Dedifferentiated amniotic fluid mesenchymal stem cell (primary cell): ENCODE data around the gene SLC38A1.

Experiments used
- DNase-seq: peaks from one replicate; pipeline ENCODE4 v3.0.0-alpha.2; 2016; ENCODE audit errors: extremely low spot score

SLC38A1 gene

DNA sequence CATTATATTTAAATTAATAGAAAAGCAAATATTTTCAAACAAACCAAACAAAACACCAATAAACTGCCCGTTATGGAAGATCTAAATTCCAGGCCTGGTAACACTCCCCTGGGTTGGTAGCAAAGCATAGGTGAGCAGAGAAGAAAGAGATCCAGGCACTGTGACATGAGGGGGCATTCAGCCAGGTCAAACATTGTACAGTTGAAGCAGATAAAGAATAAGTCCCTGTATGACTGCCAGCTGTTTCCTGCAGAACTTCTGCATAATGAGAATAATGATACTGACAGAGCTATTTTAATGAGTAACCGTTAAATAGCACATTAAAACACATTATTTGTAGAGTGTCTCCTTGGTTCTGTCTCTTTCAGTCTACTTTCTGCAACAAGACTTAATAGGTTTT lies 35.4 kb downstream of the SLC38A1 start:
- DNase-seq, result no peak

DNA sequence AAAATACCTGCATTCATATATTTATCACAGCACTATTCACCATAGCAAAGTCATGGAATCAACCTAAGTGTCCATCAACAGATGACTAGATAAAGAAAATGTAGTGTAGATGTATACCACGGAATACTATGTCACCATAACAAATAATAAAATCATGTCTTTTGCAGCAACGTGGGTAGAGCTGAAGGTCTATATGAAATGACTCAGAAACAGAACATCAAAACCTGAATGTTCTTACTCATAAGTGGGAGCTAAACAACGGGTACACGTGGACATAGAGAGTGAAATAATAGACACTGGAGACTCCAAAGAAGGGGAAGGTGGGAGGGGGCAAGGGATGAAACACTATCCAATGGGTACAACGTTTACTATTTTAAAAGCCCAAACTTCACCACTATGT lies 37.9 kb downstream of the SLC38A1 start:
- no peak for DNase-seq

DNA sequence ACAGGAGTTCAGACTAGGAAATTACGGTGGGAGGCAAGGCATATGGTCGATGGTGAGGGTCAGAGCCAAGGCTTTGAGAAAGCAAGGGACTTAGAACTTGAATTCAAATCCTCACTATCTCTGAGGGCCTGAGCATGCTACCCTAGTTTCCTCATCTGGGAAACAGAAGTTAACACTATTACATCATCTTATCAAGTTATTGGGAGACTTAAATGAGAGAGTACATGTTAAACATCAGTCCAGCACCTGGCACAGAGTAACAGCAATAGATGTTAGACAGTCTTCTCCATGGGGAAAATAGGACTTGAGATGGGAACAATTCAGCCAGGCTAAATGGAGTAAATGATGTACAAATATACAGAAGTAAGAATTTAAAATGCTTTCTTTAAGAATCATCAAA lies 38.5 kb downstream of the SLC38A1 start:
- DNase-seq, result no peak

DNA sequence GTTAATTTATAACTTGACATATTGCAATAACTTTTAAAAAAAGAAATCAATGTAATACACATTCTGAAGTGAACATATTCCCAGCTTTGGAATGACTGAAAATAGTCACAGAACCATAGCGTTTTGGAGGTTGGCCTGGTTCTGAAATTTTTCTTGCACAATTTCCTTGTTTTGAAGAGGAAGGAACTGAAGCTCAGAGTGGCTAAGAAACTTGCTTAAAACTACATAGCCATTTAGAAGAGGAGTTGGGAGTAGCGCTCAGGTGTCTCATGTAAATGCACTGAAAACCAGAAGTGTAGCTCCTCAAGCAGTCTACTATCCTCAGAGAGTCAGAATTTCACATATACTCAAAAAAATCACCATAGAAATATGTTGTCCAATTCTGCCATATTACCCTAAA lies 41.2 kb downstream of the SLC38A1 start:
- DNase-seq, result no peak

DNA sequence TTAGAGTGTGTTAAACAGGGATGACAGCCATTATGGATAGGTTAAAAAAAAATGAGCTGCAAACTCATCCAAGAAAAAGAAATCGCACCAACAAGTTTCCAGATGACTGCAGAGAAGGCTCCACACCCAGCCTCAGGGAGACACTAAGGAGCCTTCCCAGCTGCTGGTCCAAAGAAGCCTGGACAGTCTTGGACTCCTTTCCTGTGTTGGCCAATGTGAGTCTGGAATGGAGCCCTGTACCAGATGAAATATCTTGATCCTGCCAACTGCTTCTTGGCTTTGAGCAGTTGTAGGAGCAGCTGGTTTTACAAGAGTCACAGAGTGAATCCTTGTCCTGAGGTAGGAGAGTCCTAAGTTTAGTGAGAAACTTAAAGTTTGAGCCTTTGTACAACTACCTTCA lies 44.5 kb downstream of the SLC38A1 start:
- DNase-seq, result peak; percentile 71

DNA sequence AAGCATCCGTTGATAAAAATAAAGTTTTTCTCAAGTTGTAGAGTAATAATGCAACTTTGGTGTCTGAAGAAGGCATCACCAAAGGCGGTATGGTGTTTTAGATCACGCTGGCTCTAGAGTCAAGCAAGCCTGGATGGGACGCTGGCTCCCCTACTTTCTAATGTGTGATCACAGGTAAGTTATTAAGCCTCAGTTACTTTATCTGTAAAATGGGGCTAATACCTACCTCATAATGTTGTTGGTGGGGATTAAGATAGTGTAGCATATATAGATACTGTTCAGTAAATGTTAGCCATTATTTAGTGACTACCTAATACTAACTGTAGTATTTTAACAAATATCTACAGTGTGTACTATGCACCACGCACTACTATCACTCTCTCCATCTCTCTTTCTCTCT lies 45.8 kb downstream of the SLC38A1 start:
- DNase-seq, result no peak

DNA sequence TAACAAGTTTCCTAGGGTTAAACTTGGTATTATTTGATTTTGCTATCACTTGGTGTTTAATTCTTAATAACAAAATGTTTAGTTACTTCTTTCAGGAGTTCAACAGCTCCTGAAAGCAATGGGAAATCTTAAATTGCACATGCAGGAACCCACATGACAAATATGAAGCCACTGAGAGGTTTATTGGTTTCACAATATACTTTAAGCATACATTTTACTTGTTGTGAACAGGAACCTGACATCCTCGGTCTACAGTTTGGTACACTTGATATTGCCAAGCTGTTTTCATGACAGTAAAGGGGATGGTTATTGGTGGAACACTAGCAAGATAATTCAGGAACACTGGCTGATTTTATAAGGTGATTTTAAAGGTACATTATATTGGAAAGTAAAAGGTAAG lies 46.2 kb downstream of the SLC38A1 start:
- no peak for DNase-seq

DNA sequence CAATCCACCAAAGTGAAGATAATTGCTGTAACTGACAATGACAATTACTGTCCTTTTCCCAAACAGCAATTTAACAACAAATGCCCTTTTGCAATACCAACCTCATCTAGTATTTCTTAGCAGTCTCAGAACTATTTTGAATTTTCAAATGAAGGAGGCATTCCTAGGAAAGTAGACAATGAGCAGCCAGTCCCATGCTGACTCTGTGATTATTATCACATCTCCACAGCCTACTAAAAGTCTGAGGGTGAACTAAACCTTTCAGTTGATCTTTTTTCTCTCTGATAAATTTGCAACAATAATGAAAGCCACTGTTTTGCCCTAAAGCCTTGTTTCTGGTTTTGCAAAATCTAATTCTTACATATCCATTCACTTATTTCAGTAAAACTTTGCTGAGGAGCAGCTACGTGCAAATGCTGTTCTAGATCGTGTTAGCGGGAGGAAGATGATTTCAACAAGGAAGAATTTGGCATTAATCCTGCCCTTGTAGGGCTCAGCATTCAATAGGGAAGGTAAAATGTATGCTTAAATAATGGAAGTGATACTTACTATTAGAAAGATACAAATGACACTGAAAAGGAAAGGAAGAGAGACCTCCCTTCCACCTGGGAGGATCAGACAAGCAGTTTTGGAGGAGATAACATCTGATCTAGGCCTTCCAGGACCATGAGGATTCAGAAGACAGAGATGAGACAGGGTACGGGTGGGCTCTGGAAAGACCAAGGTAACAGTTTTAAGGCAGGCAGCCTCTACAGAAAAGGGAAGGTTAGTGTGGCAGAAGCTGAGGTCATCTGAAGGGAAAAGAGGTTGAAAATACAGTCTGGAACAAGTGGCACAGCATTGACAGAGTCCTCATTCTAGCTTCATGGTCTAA lies 47.4 kb downstream of the SLC38A1 start:
- DNase-seq, result no peak

DNA sequence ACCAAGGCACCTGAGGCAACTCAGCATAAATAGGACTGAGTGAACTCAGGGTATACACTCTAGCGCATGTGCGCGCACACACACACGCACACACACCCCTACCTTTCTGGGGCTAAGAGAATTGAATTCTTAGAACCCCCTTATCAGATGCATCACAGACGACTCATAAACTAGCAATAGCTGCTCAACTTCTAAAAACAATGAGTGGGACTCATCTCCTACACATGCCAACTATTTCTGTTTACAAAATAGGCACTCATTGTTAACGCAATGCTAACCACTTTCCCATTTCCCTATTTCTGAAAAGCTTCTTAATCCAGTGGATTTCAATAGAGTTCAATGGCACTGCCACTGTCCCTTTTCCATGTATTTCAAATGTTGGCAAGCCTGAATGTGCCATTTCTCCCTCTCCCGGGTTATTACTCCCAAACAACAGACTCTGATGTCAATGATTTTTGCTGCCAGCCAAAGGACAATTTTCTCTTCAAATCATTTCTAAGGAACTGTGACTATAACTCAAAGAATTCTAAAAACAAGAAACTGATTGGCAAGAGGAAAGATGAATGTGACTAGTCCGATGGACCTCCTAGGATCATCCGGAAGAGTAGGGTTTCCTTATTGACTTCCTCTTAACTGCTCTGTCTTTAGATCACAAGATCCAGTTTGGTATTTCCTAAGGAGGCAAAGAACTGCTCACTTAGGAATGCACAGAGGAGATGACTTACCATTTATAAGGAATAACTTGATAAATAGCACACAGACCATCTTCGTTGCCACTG lies 48.8 kb downstream of the SLC38A1 start:
- DNase-seq, result peak; percentile 71

DNA sequence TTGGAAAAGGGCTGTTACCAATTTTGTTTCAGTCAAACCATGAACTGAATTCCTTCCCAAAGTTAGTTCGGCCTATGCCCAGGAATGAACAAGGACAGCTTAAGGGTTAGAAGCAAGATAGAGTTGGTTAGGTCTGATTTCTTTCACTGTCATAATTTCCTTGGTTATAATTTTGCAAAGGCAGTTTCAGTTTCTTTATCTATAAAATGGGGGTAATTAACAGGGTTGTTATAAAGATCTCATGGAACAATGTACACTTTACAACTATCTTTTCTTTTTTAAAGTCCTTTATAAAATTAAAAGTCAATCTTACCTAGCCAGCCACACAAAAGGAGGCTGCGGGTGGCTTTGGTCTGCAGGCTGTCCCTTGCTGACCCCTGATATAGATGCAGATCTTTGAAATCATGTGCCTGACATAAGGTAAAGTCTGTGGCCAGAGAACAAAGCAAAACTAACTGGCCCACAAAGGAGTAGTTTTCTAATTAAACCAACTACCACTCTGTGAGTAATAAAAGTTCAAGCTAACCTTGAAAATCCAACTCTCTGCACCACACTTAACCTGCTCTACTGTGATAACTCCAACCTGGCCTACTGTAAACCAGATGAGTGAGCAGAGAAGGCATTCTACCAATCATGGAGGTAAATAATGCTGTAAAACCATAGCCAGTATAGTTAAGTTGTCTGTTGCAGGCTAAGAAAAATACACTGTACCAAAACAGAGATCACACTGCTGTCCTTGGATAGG lies 49.5 kb downstream of the SLC38A1 start:
- no peak for DNase-seq

DNA sequence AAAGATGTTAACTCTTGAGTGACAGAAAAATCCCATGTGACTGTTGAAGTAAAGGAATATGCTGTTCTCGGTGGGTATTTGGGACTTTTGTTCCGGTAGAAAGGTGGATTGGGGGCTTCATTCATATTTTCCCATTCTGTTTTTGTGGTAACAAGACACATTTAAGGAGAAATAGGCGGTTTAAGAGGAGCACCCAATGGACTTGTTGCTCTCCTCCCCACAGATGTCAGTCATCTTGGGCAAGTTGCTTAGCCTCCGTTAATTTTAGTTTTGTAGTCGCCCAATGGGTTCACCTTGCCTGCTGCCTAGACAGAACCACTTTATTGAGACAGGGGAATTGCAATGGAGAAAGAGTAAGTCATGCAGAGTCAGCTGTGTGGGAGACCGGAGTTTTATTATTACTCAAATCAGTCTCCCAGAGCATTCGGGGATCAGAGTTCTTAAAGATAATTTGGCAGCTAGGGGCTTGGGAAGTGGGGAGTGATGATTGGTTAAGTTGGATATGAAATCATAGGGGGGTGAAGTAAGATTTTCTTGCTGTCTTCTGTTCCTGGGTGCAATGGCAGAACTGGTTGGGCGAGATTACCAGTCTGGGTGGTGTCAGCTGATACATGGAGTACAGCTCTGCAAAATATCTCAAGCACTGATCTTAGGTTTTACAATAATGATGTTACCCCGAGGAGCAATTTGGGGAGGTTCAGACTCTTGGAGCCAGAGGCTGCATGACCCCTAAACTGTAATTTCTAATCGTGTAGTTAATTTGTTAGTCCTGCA lies 50.3 kb downstream of the SLC38A1 start:
- DNase-seq, result no peak

DNA sequence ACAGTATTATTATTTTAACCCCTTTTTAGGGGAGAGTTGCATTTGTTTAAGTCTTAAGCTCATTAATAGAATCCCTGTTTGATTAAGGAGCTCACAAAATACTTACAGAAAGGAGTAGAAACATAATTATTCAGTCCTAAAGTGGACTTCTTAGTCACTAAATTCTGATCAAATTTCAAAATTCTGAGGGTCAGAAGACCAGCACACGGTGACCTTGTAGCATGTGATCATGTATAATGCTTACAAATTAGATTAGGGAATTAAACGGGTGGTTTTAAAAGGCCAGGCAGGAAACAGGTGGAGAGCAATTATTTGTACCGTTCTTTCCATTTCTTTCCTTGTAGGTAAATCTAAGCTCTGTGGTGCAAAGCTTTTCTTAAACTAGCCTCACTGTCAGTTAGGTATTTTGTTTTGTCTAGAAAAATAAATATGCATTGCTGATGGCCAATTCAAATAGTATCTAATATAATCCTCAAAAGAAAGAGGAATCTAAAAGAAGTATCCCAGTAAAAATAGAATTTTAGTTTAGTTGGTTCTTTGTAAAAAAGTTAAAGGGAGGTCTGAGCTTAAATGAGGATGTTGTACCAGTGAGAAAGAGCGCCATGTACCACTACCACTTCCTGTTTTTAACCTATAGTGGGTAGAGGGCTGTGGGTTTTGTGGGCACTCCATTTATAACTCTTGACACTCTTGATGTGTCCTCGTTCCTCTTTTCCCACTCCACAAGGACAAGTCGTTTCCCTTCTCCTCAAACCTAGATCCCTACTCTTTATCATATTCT lies 51.1 kb downstream of the SLC38A1 start:
- no peak for DNase-seq

DNA sequence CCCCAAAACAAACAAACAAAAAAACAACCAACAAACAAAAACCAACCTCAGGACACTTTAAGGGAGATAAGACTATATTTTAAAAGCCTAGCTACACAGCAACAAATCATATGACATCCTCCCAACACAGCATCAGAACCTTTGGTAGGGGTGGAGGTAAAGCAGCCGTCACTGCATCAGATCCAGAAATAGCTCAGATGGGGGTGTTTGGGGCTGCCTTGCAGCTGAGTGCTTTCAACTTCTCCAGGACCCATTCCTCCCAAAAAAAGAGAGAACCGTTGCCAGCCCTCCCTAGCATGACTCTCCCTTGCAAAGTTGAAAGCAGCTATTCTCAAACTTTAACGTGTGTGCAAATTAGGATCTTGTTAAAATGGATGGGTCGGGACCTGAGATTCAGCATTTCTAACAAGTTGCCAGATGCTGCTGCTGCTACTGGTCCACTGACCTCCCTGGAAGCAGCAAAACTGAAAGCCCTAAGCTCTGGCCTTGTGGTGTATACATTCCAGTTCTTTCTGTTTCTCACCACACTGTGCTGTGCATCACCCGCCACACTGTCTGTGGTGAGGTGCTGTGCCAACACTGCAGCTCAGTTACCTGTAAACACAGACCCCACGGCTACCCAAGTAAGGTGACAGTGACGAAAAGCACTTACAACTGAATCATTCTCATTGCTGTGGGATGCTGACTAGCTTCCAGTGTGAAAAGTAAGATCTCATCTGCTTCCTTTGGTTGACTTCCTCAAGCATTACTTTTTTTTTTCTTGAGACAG lies 54.0 kb downstream of the SLC38A1 start:
- DNase-seq, result no peak

DNA sequence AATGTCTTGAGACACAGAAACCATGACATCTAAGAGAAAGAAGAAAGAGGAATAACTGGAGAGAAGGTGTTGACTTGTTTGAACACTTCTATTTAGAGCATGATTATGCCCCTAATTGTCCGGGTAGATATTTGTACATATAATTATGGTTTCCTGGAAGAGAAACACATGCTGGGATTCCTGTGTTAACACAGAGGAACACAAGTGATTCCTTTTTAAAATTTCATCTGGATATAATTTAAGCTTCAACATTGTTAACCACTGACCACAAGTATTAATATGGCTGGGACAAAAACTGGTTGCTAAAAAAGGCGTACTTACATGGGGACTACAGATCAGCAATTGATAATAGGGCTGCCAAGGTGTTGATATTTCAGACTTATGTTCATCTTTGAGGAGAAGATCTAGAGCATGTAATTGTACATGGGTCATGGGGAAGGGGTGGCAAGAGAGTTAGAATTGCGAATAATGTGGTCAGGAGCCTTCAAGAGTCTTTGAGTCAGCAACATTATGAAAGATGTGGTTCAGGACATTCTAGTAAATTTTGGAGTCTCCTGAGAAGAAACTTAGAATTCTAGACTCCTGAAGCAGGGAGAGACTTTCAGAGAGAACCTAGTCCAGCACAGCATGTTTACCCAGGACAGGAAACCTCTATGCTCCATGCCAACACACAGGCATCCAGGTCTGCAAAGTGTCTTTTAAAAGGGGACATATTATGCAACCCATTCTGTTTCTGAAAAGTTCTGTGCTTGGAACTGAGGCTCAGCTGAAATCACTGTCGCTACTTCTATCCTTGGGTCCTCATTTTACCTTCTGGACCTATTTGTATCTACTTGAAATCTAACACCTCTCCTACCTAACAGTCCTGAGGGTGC lies 56.5 kb downstream of the SLC38A1 start:
- no peak for DNase-seq

DNA sequence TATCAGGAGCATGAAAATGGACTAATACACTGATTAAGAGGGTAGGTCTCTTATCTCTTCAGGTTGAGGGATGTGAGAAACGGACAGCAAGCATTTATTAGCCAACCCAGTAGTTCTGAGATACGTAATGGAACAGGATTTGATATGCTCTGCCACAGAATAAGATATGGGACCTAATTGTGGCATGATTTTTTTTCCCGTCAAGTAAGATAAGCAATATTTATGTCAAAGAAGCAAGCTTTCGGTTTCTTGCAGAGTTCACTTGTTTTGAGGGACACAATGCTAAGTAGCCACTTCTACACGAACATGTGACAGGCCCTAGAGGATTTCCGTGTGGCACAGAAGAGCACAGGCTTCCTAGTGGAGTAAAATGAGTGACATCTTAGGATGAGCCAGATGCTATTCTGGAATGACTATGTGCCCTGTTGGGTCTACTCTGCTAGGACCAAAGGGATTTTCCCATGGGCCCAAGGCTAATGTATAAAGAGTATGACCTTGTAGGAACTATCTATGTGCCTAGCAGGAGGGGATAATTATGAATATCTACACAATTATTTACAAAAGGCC lies 57.9 kb downstream of the SLC38A1 start:
- no peak for DNase-seq

DNA sequence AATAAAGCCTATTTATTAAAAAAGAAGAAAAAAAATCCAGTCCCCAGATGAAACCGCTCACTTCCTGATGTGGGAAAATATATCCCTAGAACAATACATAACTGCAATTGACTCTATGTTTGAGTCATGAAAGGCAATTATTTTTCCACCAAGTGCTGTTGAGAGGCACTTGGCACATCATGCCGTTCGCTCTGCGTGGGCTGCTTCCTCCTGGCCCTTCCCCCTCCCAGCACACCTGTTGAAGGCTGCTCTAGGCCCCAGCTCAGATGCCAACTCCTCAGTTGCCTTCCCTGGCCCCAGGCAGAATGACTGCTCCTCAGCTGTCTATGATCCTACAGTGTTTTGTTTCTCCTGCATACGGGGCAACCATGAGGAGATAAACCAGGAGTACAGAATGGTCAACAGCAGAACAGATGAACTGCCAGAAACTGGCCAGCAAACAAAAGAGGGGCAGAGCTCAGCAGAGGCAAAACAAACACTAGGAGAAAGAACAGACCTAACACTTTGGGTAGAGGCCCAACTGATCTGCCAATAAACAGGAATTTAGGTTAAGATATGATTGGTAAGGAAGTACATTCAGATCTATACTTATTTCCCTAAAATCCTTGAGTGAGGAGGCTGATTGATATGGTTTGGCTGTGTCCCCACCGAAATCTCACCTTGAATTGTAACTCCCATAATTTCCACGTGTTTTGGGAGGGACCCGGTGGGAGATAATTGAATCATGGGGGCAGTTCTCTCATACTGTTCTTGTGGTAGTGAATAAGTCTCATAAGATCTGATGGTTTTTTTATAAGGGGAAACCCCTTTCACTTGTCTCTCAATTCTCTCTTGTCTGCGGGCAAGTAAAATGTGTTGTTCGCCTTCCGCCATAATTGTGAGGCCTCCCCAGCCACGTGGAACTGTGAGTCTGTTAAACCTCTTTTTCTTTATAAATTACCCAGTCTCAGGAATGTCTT lies 58.6 kb downstream of the SLC38A1 start:
- DNase-seq, result no peak

DNA sequence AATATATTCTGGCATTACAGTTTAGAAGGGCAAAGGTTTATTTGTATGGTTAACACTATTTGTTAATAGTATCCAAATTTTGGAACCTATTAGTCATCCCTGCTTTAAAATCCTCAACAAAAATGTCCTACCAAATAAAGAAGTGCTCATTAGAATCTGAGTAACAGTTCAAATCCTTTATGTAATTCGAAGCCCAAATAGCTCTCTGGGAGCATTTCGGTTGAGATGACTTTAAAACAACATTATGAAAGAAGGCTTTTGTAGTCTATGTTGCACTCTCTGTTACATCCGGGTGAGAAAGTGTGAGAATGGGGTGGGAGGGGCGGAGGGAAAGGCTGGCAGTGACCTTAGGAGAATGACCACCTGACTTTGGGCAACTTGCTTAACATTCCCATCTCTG lies 59.7 kb downstream of the SLC38A1 start:
- DNase-seq, result peak; percentile 64

DNA sequence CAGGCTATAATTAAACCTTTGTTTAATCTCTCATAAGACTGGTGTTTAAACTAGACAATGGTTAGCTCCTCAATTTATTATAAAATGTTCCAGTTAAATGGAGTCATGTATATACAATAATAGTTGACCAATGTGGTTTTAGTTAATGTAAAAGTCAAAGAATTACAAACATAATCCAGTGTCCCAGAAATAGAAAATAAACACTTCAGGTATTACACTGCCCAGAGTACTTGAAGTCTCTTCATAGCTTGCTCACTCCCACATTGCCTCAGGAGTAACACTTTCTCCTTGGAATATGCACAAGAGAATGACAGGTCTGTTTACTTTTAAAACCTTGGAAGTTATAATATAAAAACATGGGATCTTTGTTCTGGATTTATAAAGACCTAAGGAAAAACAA lies 60.5 kb downstream of the SLC38A1 start:
- DNase-seq, result no peak
